Naive B cell (primary cell): Measurements from ENCODE around the gene ANKRD13C. TPM values are rescaled to one million over a fixed set of nuclear protein-coding genes. Genes with fewer than 3 reads are reported as not detected.

ENCODE experiments used
- ATAC-seq, 2 donors: fragments of 150-1000 bp; cut with Tn5 transposase; 2 replicates each; pipeline ENCODE4 v1.10.0; 2021; ENCODE audit warnings: low read depth in 2 of 2, mild to moderate bottlenecking in 2 of 2, moderate library complexity in 2 of 2
- DNase-seq: peaks from one replicate; pipeline ENCODE4 v3.0.0; 2022
- H3K27ac Mint-ChIP-seq, 6 donors: one replicate each; pipeline ENCODE4 v1.8.0; 2020 to 2022; ENCODE audit warnings: mild to moderate bottlenecking in 6 of 6, mixed read lengths in 6 of 6, moderate library complexity in 5 of 6, inconsistent platforms in 2 of 6
- H3K27me3 Mint-ChIP-seq, 3 donors: one replicate each; pipeline ENCODE4 v1.8.0; 2021 to 2022; ENCODE audit warnings: mixed read lengths in 3 of 3, mild to moderate bottlenecking in 1 of 3
- H3K36me3 Mint-ChIP-seq, 2 donors: one replicate each; pipeline ENCODE4 v1.8.0; 2020 to 2022; ENCODE audit warnings: mixed read lengths in 2 of 2, inconsistent platforms in 1 of 2, mild to moderate bottlenecking in 1 of 2
- H3K4me1 Mint-ChIP-seq, 3 donors: one replicate each; pipeline ENCODE4 v1.8.0; 2020 to 2022; ENCODE audit warnings: mixed read lengths in 3 of 3, inconsistent platforms in 1 of 3, mild to moderate bottlenecking in 1 of 3, moderate library complexity in 1 of 3
- H3K4me3 Mint-ChIP-seq, 8 donors: one replicate each; pipeline ENCODE4 v1.8.0; 2020 to 2022; ENCODE audit warnings: mild to moderate bottlenecking in 8 of 8, mixed read lengths in 8 of 8, moderate library complexity in 8 of 8, inconsistent platforms in 2 of 8
- H3K9me3 Mint-ChIP-seq, 7 donors: one replicate each; pipeline ENCODE4 v1.8.0; 2020 to 2022; ENCODE audit warnings: mixed read lengths in 7 of 7, mild to moderate bottlenecking in 5 of 7, inconsistent platforms in 2 of 7, moderate library complexity in 1 of 7
- polyA plus RNA-seq, 6 donors: library from polyadenylated mRNA; unstranded; fragments of 300-500 nt; fragmentation: Illumina TruSeq; gene quantifications; one replicate each; pipeline ENCODE4 v1.2.3, GENCODE V29; 2021; ENCODE audit warnings: low read depth in 6 of 6

ANKRD13C gene
- polyA plus RNA-seq, 6 donors from 2014 or later: 9.6 to 17.2 (median 13.2) TPM

- Mint-ChIP-seq H3K27me3 (no peaks in the 10 kb centered on the region), H3K27ac (no peak overlapping the region), H3K36me3 (peaks cover 0 to 4% of the 10 kb centered on the region in 2 donors)
These were observed 38.7 kb downstream of the ANKRD13C start for GRCh38 chr1:70315782-70316181.

GRCh38 chr1:70314706-70315304 lies 39.7 kb downstream of the ANKRD13C start:
- Mint-ChIP-seq H3K4me3 (no peak overlapping the region), H3K27me3 (no peaks in the 10 kb centered on the region), H3K27ac (no peak overlapping the region), H3K4me1 (peaks cover 5 to 11% (median 6%) of the 10 kb centered on the region in 3 donors), H3K36me3 (peaks cover 0 to 3% of the 10 kb centered on the region in 2 donors), H3K9me3 (no peaks in the 10 kb centered on the region)
- ATAC-seq (no peak), DNase-seq (no peak)

More at GRCh38 chr1:70315782-70316181, 38.7 kb downstream of the ANKRD13C start:
- Mint-ChIP-seq H3K4me3 (no peak overlapping the region), H3K9me3 (no peaks in the 10 kb centered on the region), H3K4me1 (peaks cover 5 to 13% (median 6%) of the 10 kb centered on the region in 3 donors)
- no peak for ATAC-seq
- no peak for DNase-seq

- no peak overlapping the region for H3K4me3 Mint-ChIP-seq
- H3K27ac Mint-ChIP-seq: peak overlapping the region in 2 of 6 donors; percentile 10 to 21
- ATAC-seq (no peak), DNase-seq (no peak)
- no peaks in the 10 kb centered on the region for H3K9me3 Mint-ChIP-seq
- H3K27me3 Mint-ChIP-seq: no peaks in the 10 kb centered on the region
- H3K4me1 Mint-ChIP-seq: no peaks in the 10 kb centered on the region
- peaks cover 0 to 4% of the 10 kb centered on the region in 2 donors for H3K36me3 Mint-ChIP-seq
These were observed 43.2 kb downstream of the ANKRD13C start for GRCh38 chr1:70311369-70311768.

DNA sequence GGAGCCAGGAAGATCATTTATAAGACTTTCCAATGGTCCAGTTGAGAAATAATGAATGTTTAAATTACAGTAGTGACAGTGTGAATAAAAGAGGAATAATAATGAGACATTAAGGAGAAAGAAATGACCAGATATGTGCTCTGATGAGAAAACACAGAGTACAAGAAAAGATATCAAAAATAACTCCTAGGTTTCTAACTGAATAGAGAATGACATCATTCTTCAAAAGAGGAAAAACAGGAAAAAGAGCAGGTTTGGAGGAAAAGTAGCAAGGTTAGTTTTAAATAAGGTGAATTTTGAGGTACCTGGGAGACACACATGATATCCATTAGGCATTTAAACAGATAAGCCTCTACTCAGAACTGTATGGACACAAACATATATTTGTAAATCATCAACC lies 55.0 kb downstream of the ANKRD13C start:
- H3K27ac Mint-ChIP-seq: peak overlapping the region in 1 of 6 donors; percentile 12
- H3K9me3 Mint-ChIP-seq: peaks cover 0 to 2% (median 0%) of the 10 kb centered on the region in 7 donors
- H3K4me3 Mint-ChIP-seq: no peak overlapping the region
- H3K4me1 Mint-ChIP-seq: peaks cover 0 to 9% (median 0%) of the 10 kb centered on the region in 3 donors
- H3K36me3 Mint-ChIP-seq: peaks cover 16 to 23% of the 10 kb centered on the region in 2 donors
- ATAC-seq: no peak
- H3K27me3 Mint-ChIP-seq: no peaks in the 10 kb centered on the region
- no peak for DNase-seq

DNA sequence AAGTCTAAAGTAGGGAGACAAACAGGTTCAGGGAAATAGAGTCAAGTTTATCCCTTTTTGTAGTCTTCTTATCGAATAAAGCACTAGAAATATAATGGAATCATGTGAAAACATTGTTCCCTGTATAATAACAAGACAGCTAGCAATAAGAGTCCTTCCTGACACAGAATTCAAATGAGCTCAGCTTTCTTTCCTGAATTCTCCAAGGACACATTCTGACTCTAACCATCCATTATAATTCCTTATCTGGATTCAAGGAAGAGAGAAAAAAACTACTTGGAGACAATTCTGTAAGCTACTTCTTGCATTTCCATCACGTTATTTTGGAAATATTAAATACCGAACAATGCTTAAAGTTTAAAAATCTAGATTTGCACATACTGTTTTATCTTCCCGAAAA lies 58.8 kb downstream of the ANKRD13C start:
- Mint-ChIP-seq H3K27ac (no peak overlapping the region), H3K27me3 (no peaks in the 10 kb centered on the region), H3K4me3 (no peak overlapping the region), H3K36me3 (peaks cover 17 to 33% of the 10 kb centered on the region in 2 donors), H3K9me3 (no peaks in the 10 kb centered on the region), H3K4me1 (peaks cover 0 to 14% (median 6%) of the 10 kb centered on the region in 3 donors)
- DNase-seq: no peak
- no peak for ATAC-seq

GRCh38 chr1:70293186-70293843 lies 61.2 kb downstream of the ANKRD13C start:
- no peak for DNase-seq
- Mint-ChIP-seq H3K27me3 (no peaks in the 10 kb centered on the region), H3K4me3 (no peak overlapping the region), H3K36me3 (peaks cover 0 to 37% of the 10 kb centered on the region in 2 donors), H3K4me1 (peaks cover 0 to 9% (median 6%) of the 10 kb centered on the region in 3 donors), H3K27ac (peak overlapping the region in 4 of 6 donors; percentile 14 to 72 (median 25)), H3K9me3 (no peaks in the 10 kb centered on the region)
- ATAC-seq: no peak

DNA sequence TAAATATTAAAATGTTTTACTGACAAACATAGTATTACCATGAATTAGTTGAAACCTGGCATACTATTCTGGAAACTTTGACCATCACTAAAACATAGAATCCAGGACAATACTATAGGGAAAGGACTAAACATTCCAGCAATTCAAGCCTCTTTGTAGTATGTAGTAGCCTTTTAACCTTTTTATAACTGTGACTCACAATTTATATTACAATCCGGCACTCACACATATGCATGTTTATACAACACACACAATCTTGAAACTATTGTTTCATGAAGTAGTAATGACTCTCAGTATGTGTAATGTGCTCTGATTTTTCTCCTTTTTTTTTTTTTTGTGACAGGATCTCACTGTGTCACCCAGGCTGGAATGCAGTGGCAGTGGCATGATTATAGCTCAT lies 64.3 kb downstream of the ANKRD13C start:
- H3K4me3 Mint-ChIP-seq: no peak overlapping the region
- H3K27me3 Mint-ChIP-seq: no peaks in the 10 kb centered on the region
- DNase-seq (no peak), ATAC-seq (no peak)
- peaks cover 0 to 9% (median 6%) of the 10 kb centered on the region in 3 donors for H3K4me1 Mint-ChIP-seq
- H3K9me3 Mint-ChIP-seq: no peaks in the 10 kb centered on the region
- H3K27ac Mint-ChIP-seq: no peak overlapping the region
- H3K36me3 Mint-ChIP-seq: peaks cover 0 to 31% of the 10 kb centered on the region in 2 donors

DNA sequence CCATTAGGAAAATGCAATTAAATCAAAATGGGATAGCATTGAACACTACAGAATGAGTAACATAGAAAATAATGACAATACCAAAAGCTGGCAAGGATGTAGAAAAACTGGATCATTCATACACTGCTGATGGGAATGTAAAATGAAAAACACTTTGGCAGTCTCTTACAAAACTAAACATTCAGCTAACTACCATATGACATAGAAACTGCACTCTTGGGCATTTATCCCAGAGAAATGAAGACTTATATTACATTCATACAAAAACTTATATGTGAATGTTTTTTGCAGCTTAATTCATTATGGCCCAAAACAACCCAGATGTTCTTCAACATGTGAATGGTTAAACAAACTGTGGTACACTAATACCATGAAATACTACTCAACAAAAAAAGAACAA lies 66.4 kb downstream of the ANKRD13C start:
- ATAC-seq: no peak
- Mint-ChIP-seq H3K27me3 (no peaks in the 10 kb centered on the region), H3K36me3 (peaks cover 0 to 17% of the 10 kb centered on the region in 2 donors), H3K9me3 (no peaks in the 10 kb centered on the region), H3K27ac (peak overlapping the region in 2 of 6 donors; percentile 3 to 96), H3K4me3 (no peak overlapping the region), H3K4me1 (peaks cover 0 to 2% (median 1%) of the 10 kb centered on the region in 3 donors)
- DNase-seq: no peak

DNA sequence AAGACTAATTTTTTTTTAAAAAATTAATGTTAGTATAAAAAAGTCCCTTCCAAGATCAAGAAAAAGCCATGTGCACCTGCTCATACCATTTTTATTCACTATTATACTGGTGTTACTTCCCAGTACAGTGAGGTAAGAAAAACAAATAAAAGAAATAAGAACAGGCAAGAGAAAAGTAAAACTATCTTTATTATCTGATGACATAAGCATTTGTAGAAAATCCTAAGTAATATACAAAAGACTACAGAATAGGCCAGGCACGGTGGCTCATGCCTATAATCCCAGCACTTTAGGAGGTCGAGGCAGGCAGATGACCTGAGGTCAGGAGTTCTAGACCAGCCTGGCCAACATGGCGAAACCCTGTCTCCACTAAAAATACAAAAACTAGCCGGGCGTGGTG lies 68.1 kb downstream of the ANKRD13C start:
- ATAC-seq (no peak), DNase-seq (no peak)
- no peak overlapping the region for H3K27ac Mint-ChIP-seq
- no peaks in the 10 kb centered on the region for H3K27me3 Mint-ChIP-seq
- H3K36me3 Mint-ChIP-seq: peaks cover 0 to 11% of the 10 kb centered on the region in 2 donors
- no peaks in the 10 kb centered on the region for H3K4me1 Mint-ChIP-seq
- no peak overlapping the region for H3K4me3 Mint-ChIP-seq
- H3K9me3 Mint-ChIP-seq: no peaks in the 10 kb centered on the region

GRCh38 chr1:70284366-70284765 lies 70.2 kb downstream of the ANKRD13C start:
- Mint-ChIP-seq H3K4me1 (no peaks in the 10 kb centered on the region), H3K27ac (peak overlapping the region in 2 of 6 donors; percentile 2 to 16)

DNA sequence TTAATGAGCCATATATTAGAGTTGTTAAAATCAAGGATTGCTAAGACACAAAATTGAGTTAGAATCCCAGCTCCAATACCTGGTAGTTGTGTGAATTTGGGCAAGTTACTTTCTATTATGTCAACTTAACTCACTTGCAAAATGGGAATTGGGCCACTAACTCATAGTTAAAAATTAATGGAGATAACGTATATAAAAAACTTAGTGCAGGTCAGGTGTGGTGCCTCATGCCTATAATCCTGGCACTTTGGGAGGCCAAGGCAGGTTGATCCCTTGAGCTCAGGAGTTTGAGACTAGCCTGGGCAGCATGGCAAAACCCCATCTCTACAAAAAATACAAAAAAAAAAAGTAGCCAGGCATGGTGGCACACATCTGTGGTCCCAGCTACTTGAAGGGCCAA lies 75.8 kb downstream of the ANKRD13C start:
- ATAC-seq: no peak
- DNase-seq: no peak
- Mint-ChIP-seq H3K4me1 (peaks cover 0 to 4% (median 0%) of the 10 kb centered on the region in 3 donors), H3K9me3 (no peaks in the 10 kb centered on the region), H3K36me3 (peaks cover 0 to 19% of the 10 kb centered on the region in 2 donors), H3K4me3 (no peak overlapping the region), H3K27me3 (no peaks in the 10 kb centered on the region), H3K27ac (peak overlapping the region in 2 of 6 donors; percentile 17 to 34)

More at GRCh38 chr1:70284366-70284765, 70.2 kb downstream of the ANKRD13C start:
- no peaks in the 10 kb centered on the region for H3K9me3 Mint-ChIP-seq
- H3K27me3 Mint-ChIP-seq: no peaks in the 10 kb centered on the region
- DNase-seq (no peak), ATAC-seq (no peak)
- peaks cover 0 to 17% of the 10 kb centered on the region in 2 donors for H3K36me3 Mint-ChIP-seq
- no peak overlapping the region for H3K4me3 Mint-ChIP-seq

GRCh38 chr1:70277875-70278274 lies 76.6 kb downstream of the ANKRD13C start:
- no peaks in the 10 kb centered on the region for H3K27me3 Mint-ChIP-seq
- H3K27ac Mint-ChIP-seq: peak overlapping the region in 2 of 6 donors; percentile 64 to 72
- H3K36me3 Mint-ChIP-seq: peaks cover 0 to 19% of the 10 kb centered on the region in 2 donors
- no peak for ATAC-seq
- H3K9me3 Mint-ChIP-seq: no peaks in the 10 kb centered on the region
- DNase-seq: no peak
- no peak overlapping the region for H3K4me3 Mint-ChIP-seq
- peaks cover 0 to 4% (median 0%) of the 10 kb centered on the region in 3 donors for H3K4me1 Mint-ChIP-seq

DNA sequence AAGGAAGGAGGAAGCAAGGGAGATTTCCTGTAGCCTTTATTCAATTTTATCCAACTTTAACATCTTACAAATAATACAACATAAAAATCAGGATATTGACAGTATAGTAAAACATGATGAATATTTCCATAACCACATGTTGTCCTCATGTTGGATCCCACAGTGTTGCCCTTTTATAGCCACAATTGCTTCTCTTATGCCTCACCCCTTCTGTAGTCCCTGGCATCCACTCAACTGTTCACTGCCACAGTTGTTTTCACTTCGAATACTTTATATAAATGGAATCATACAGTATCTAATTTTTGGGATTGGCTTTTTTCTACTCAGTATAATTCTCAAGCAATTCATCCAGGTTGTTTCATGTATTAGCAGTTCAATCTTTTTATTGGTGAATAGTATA lies 88.6 kb downstream of the ANKRD13C start:
- DNase-seq: no peak
- peaks cover 0 to 5% (median 0%) of the 10 kb centered on the region in 7 donors for H3K9me3 Mint-ChIP-seq
- no peak for ATAC-seq
- no peak overlapping the region for H3K4me3 Mint-ChIP-seq
- peaks cover 26 to 36% of the 10 kb centered on the region in 2 donors for H3K36me3 Mint-ChIP-seq
- peak overlapping the region in 1 of 6 donors; percentile 5 for H3K27ac Mint-ChIP-seq
- H3K4me1 Mint-ChIP-seq: no peaks in the 10 kb centered on the region
- no peaks in the 10 kb centered on the region for H3K27me3 Mint-ChIP-seq

GRCh38 chr1:70264839-70265238 lies 89.7 kb downstream of the ANKRD13C start:
- ATAC-seq: no peak
- Mint-ChIP-seq H3K27ac (no peak overlapping the region), H3K4me1 (no peaks in the 10 kb centered on the region), H3K36me3 (peaks cover 26 to 36% of the 10 kb centered on the region in 2 donors), H3K4me3 (no peak overlapping the region), H3K27me3 (no peaks in the 10 kb centered on the region), H3K9me3 (peaks cover 0 to 5% (median 0%) of the 10 kb centered on the region in 7 donors)
- no peak for DNase-seq
